Measurements from ENCODE around the gene TSHZ3.

The TSHZ3 gene, protein sequence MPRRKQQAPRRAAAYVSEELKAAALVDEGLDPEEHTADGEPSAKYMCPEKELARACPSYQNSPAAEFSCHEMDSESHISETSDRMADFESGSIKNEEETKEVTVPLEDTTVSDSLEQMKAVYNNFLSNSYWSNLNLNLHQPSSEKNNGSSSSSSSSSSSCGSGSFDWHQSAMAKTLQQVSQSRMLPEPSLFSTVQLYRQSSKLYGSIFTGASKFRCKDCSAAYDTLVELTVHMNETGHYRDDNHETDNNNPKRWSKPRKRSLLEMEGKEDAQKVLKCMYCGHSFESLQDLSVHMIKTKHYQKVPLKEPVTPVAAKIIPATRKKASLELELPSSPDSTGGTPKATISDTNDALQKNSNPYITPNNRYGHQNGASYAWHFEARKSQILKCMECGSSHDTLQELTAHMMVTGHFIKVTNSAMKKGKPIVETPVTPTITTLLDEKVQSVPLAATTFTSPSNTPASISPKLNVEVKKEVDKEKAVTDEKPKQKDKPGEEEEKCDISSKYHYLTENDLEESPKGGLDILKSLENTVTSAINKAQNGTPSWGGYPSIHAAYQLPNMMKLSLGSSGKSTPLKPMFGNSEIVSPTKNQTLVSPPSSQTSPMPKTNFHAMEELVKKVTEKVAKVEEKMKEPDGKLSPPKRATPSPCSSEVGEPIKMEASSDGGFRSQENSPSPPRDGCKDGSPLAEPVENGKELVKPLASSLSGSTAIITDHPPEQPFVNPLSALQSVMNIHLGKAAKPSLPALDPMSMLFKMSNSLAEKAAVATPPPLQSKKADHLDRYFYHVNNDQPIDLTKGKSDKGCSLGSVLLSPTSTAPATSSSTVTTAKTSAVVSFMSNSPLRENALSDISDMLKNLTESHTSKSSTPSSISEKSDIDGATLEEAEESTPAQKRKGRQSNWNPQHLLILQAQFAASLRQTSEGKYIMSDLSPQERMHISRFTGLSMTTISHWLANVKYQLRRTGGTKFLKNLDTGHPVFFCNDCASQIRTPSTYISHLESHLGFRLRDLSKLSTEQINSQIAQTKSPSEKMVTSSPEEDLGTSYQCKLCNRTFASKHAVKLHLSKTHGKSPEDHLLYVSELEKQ
- total RNA-seq: 0.77 to 1.2 reads per million in 2 donors

- DNase-seq: no peak
Measured at GRCh38 chr19:31349160-31349881, at the start of gene TSHZ3. Gene TSHZ3, minus strand, starts transcription at chr19:31349436. Its CDS starts 217 bp downstream, at chr19:31349219.

- DNase-seq: no peak
Measured at GRCh38 chr19:31397308-31397707, 48.1 kb upstream of the TSHZ3 start.

DNA sequence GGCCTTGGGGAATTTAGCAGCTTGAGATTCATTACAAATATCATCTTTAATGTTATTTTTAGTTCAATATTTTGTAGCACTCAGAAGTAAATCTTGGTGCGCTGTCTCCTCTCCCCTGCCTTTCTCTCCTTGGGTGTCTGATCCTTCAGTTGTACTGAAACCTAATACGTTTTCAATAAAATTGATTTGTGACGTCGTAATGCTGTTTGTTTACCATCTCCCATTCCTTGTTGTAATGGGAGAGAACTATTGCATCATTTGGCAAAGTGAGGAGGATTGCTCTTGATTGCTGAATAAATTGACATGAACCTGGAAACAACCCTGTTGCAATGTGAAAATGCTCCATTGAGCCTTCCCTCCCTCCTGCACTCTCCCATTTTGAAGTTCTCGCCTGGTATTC is 43.2 kb upstream of the TSHZ3 start:
- DNase-seq: no peak

DNA sequence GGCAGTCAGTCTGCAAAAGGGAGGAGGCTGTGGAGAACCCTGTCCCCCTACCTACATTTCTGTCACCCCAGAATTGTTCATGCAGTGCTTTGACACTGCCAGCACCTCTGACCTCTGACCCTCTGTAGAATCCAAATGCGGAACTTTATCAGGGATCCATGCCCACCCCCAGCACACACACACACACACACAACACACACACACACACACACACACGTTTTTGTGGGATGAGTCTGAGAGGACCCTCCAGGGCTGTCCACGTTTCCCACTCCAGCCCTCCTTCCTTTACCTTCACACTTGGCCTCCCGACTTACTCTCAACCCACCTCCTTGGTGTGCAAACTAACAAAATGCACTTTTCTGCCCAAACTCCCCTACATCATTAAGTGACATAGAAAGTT is 42.3 kb upstream of the TSHZ3 start:
- no peak for DNase-seq

DNA sequence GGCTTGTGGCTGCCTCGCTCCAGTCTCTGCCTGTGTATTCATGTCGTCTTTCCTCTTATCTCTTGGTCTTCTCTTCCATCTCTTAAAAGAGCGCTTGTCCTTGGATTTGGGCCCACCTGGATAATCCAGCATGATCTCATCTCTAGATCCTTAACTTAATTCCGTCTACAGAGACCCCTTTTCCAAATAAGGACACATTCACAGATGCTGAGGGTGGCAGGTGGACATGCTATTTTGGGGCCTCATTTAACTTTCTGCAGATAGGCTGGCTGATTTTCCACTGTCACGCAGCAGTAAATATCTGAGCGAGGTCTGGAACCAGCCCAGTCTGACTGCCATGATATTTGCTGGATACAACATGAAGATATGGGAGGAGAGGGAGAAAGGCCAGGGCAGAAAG is 41.5 kb upstream of the TSHZ3 start:
- DNase-seq: no peak

DNA sequence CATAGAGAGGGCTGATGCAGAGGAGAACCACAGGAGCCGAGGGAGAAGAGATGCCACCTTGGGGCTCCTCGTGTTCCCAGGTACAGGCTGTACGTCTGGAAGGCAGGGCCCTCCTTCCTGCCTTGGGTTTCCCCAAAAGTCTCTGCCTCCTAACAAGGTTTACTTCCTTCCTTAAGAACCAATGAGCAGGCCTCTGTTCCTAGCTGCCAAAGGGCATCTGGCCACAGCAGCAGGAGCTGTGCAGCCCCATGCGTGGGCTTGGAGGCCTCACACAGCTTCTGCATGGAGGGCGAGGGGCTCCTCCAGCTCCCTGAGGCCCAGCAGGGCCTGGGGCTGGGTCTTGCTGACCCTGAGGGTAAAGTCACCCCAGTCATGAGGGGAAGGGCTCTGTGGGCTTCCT is 40.6 kb upstream of the TSHZ3 start:
- DNase-seq: no peak

DNA sequence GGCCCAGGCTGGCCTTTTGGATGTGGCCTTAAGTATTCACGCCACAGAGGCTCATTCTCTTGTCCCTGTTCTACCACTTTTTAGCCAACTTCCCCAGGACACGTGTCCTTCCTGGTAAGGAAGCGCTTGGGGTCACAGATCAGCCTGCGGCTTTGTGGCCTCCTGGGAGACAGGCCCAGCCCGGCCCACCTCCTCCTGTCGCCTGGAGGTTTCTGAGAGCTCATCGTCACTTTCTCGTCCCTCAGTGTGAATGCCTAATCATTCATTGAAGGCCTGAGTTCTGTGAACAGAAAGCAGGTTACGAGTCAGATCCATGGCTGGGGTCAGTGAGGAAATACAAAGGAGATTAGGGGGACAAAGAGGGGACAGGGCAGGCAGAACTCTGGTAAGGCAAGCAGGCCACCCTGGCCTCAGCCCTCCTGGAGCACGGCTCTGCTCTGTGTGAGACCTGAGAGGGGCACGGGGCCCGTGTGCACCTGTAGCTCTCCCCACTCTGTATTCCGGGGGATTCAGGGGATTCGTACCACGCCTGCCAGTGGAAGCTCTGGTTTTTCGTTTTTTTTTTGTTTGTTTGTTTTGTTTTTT is 38.6 kb upstream of the TSHZ3 start:
- no peak for DNase-seq

DNA sequence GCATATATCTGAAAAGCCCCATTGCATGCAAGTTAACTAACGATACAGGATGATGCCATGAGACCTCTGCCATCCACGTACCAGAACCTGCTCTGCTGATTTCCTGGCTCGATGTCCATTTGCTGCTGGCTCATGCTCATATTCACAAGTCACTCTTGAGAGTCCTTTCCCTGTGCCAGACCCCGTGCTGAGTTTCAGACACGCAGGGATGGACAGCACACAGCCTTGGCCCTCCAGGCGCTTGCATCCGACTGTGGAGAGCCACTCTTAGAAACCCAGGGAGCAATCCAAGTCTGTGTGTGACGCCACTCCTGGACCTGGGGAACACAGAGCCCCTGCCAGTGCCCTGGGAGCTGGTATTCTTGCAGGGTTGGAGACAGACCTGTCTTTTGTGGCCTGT is 37.6 kb upstream of the TSHZ3 start:
- DNase-seq: no peak

- DNase-seq: no peak
Measured at GRCh38 chr19:31385744-31386143, 36.5 kb upstream of the TSHZ3 start.

DNA sequence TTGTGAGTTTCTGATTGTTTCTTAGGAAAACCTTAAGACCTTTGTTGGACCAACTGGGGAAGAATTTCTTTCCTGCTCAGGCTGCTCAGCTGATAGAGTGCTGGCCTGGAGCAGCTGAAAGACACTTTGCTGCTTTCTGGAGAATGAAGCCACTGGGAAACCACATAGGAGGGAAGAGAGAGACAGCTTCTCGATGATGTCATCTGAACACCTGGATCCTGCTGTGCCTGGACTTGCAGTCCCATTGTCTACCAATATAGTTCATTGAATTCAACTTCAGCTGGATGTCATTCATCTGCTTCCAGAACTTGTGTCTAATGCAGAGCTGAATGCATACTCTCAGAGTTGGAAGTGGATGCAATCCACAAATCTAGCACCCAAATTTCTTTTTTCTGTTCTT is 34.3 kb upstream of the TSHZ3 start:
- DNase-seq: no peak

DNA sequence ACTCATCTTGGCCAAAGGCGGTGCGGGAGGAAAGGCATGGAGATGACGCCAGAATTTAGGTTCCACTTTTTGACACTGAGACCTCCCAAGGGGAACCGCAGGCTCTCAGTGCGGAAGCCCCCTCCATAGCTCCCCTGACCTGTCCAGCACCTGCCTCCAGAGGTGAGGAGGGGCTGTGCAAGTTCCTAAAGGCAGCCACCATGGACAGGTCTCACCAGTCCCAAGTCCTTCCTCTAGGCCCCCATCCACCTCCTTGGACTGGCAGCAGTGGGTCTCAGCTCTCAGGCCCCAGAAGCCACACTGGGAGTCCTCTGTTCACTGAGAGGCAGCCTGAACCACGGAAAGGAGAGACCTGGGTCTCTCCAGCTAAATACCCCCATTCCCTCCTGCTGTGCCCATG is 31.6 kb upstream of the TSHZ3 start:
- no peak for DNase-seq

DNA sequence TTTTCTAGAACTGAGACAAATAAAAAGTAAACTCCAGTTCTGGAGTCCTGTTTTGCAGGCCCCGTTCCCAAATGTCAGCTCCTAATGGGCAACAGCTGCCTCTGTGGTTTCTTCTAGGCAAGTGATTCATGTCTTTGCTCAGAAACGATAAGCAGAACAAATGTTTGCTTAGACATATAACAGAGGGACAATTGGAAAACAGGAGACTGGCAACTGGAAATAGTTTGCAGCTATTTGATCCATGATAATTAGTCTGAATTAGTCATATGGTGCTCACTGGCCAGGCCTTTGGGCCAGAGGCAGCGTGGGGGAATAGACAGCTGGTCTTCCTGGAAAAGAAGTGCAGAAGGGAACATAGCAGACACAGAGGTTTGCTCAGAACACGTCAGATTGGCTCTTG is 29.2 kb upstream of the TSHZ3 start:
- no peak for DNase-seq

DNA sequence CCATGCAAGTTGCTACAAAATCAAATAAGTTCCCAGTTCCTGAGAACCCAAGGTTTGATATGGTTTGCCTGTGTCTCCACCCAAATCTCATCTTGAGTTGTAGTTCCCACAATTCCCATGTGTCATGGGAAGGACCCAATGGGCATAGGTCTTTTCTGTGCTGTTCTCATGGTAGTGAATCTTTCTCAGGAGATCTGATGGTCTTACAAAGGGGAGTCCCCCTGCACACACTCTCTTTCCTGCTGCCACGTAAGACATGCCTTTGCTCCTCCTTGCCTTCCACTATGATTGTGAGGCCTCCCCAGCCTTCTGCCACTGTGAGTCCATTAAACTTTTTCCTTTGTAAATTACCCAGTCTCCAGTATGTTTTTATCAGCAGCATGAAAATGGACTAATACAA is 28.5 kb upstream of the TSHZ3 start:
- DNase-seq: no peak

DNA sequence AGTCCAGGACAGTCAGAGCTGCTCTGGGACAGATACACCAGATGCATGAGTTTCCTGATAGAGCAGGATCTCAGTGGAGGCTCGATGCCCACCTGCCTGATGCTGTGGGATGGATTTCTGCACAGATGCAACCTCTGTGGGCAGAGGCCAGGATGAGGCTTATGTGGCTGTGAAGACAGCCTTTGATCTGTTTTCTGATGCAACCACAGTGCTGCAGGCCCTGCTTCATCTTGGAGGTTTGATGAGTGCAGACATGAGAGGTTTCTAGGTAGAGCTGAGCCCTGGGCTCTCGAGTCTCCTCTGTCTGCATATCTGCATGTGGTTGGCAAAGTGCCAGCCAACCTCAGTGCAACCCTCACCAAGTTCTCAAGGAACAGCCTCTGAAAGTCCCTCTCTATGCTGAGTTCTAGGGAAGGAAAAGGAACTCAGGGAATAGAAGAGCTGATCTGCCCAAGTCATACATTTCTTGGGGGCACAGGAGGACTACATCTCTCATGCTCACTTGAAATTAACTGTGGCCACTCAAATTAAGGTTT is 23.1 kb upstream of the TSHZ3 start:
- DNase-seq: no peak

- DNase-seq: no peak
Measured at GRCh38 chr19:31370216-31370615, 21.0 kb upstream of the TSHZ3 start.

DNA sequence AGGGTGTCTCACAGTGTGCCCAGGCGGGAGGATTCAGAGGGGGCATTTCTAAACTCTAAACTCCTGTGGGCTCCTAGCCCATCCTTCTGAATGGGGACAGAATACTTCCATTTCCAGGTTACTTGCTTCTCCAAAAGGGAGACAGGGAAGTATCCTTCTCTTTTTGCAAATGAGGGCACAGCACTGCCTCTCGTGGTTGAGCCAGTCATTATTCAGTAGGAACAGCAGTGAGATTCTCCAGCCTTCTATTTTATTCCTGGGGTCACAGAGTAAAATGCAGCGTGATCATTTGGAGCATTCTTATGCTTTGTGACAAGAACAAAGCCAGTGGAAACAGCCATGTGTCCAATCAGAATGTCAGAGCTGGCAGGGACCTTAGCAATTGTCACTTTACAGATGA is 15.7 kb upstream of the TSHZ3 start:
- DNase-seq: no peak

GRCh38 chr19:31361728-31362127 is 12.5 kb upstream of the TSHZ3 start:
- DNase-seq: no peak

DNA sequence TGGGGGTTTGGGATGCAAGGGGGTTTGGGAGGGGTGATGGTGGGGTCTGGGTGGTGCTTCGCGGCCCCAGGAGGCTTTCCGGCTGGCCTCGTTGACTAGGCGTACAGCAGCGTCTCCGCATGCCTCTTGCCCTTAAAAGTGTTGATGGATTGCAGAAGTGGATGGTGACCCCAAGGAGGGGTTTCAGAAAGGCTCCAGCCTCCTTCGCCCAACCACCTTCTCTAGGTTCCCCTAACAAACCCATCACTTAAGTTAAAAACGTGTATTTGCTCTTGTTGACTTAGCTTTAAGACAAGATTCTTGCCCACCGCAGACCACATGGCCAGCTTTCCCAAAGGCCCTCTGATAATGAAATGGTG is 8.1 kb upstream of the TSHZ3 start:
- no peak for DNase-seq

DNA sequence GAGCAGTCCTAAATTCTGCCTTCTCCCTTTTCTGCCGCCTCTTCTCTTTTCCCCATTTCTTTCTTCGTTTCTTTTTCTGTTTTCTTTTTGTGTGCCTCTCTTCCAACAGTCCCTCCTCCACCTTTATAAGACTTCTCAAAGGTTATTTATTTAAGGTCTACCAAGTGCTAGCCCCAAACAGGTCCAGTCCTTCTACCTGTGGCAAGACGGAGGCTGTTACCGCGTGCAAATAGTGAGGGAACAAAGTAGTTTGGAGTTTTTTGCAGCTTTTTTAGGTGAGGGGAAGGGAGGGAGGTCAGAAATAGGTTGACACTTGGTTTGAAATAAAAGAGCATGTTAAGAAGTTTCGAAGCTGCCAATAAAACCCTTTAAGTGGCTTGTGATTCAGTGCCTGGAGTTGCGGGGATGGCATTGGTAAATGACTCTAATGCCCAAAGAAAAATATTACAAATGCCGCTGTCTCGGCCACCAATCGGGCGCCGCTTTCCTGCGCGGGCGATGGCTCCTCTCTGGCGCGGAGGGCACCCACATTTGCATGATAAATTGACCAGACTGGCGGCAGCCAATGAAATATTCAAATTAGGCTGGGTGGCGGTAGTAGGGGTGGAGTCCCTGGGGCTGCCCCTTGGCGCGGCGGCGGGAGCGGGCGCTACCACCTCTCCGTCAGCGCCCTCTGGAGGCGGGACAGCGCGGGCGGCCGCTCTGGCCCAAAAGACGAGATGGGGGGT is 7.5 kb upstream of the TSHZ3 start:
- peak; percentile 51 for DNase-seq

- no peak for DNase-seq
Measured at GRCh38 chr19:31355665-31356289, 6.5 kb upstream of the TSHZ3 start.
